ENCODE results near the gene SLIT1.

SLIT1 gene

DNA sequence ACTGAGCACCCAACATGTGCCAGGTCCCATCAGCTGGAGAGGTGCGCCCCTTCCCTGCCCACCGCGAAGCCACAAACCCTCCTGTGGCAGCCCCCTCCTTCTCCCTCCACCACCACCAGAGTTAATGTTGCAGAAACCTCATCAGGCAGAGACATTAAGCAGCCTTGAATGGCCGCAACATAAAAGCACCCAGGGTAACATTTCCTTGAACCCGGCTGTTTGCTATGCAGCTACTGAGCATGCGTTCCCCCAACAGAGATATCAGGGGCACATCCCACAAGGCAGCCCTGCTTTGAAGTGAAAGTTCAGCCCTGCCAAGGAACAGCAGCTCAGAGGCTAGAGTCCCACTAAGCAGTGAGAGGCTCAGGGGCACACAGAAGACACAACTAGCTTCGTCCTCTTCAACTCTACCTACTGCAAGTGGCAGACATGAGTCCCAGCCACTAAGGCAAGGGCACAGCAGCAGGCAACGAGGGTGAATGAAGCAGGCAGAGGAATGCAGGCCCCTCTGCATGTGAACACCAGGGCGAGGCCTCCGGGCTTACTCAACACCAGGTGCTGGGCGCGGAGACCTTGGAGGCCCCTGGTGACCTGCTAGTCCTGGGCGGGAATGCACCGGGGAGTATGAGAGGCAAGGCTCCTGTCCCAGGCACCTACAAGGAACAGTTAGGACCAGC, 107.4 kb downstream of the SLIT1 start:
- no peak for DNase-seq

- DNase-seq, result peak; percentile 1
These were observed 109.0 kb downstream of the SLIT1 start for GRCh38 chr10:97076781-97077180.

GRCh38 chr10:97075961-97076525, 109.7 kb downstream of the SLIT1 start:
- peak; percentile 13 for DNase-seq

GRCh38 chr10:97075421-97075820, 110.3 kb downstream of the SLIT1 start:
- DNase-seq, result no peak

DNA sequence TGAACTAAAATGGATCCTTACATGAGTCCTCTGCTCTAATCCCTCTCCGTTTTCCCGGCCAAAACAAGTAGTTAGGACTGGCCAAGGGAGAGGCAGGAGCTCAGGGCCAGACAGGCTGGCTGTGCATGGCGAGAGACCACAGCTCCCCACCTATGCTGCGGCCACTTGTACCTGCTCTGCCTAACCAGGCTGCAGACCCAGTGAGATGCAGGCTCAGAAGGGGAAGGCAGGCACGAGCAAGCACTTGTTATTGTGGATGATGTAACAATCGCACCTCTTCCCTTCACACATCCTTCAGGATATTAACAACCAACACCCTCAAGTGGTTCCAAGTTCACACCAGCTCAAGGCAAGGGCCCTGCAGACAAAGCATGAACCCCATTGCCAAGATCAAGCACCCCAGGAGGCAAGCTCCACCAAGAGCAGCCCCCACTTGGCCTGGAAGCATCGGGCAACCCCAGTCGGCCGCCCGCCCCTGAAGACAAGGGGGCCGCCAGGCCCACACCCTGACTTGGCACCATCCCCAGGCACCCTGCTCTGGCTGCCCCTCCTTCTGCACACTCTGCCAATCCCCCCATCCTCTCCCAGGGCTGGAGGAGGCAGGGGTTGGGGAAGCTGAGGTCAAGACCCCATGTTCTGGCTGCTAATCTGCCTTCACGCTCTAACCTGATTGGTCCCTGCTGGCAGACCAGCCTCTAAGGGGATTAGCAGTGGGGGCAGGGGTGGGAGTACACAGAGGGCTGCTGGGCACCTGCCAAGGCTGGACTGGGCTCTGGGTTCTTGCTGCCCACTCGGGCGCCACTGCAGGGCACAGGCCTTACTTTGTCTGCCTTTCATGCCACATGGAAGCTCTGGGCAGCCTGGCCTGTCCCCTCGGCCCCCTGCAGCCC, 111.3 kb downstream of the SLIT1 start:
- DNase-seq, result peak; percentile 28

DNA sequence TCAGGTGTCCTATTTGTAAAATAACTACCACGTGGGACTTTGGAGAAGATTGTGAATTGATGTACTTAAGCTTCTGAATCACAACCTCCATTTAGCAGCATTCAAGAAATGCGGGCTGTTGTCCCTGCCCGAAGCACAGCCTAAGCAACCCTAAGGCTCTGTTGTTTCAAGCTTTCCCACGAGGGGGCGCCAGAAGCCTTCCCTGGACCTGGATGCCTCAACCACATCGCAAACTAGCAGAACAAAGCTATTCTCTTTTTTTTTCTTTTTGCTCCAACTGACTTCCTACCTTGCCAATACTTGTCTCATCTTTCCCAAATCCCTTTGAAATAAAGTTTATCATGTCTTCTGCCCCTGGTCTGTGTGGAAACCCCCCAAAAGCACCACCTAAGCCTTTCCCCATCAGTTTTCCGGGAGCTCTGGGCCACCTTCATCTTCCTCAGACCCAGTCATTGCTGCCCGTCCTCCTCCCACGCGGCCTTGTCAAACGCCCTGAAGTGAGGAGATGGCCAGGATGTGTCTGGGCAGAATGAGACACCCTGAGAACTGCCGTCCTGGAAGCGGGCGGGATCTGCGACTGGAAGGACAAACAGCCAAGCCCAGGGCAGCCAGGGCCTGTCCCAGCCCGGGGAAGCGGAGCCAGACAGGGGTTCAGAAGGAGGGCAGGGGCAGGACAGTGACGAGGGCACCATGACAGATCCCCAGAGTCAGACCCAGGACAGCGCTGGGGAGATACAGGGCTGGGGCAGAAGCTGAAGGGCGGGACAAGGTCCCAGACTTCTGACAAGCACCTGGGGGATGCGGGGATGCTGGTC, 112.7 kb downstream of the SLIT1 start:
- peak; percentile 81 for DNase-seq

DNA sequence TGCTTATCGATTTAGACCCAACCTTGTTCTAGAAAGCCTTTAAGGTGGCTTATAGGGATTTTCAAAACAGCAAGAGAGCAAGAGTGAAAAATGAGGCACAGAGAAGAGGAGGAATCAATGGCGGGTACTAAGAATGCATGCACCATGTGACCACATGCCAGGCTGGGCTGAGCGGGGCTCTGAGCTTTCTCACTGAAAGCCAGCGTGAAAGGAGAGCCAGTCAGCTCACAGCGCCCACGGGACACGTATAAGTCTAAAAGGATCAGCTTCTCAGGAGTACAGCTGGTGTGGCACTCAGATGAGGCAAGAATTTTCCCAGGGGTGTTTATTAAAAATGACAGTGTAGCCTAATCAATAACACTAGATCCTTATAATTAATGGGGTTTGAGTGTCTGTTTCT, 114.3 kb downstream of the SLIT1 start:
- DNase-seq, result no peak

DNA sequence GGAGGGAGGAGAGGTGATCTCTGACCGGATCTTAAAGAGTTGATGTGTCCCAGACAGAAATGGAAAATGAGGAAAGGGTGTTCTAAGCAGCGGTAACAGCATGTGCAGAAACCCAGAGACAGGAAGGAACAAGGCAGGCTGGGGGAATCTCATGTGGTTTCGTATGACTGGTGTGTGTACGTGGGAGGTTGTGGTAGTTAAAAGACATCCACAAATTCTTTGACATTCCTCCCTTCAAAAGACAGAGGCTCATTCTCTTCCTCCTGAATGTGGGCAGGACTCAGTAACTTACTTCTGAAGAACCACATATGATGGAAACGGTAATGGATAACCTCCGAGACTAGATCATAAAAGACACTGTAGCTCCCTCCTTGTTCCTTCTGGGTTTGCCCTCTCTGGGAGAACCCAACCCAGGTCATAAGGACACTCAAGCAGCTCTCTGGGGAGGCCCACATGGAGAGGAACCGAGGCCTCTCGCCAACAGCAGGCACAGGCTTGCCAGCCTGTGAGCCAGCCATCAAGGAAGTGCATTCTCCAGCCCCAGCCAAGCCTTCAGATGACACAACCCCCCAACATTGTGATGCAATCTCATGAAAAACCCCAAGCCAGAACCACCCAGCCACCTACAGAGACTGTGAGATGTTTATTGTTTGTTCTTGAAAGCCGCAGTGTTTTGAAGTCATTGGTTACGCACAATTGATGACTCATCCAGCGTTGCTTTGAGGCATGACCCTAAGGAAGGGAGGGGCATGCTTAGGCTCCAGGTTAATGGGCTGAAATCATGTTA, 116.0 kb downstream of the SLIT1 start:
- peak; percentile 3 for DNase-seq

- no peak for DNase-seq
These were observed 116.7 kb downstream of the SLIT1 start for GRCh38 chr10:97069026-97069425.

GRCh38 chr10:97067716-97068391, 117.9 kb downstream of the SLIT1 start:
- DNase-seq, result no peak

DNA sequence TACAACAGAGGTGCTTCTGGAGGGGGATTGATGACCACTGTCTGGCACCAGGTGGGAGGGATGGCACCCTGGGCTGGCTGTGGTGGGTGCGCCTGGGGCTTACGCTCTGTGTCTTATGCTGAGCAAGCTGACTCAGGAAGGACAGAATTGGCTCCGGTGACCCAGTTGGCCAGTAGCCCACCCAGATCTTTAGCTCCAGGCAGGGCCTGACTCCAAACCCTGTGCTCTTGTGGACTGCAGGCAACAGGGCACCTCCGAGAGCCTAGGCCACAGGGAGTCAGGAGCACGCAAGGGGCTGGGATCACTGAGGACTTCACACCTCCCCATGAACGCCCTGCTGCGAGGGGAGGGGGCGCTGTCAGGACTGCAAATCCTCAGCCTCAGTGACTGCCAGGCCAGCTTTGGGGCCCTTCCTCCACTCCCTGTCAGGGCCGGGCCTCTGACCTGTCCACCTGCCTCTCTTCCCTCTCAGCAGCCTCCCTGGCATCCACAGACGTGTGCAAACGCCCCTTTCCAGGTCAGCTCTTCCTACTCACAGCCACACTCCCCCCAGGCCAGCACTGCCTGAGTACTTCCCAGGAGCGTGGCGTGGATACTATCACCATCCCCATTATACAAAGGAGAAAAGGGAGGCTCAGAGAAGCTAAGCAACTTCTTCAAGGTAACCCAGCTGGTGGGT, 118.7 kb downstream of the SLIT1 start:
- DNase-seq, result no peak

GRCh38 chr10:97065686-97066660, 119.8 kb downstream of the SLIT1 start:
- DNase-seq, result no peak

DNA sequence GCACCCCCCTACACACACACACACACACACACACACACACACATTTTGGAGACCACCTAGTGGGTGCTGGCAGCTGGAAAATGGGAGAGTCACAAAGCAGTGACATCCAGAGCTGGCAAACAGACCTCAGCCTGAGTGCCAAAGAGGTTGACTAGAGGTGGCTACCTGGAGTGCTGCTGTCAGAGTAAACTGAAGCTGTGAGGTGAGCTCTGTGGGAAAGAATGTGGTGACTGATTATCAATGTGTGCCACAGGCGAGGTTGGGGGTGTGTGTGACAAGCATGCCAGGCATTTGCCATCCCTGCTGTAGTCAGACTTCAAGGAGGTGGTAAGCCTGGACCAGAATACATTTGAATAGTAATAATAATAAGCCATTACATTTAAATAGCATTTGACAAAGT, 120.6 kb downstream of the SLIT1 start:
- DNase-seq, result no peak

DNA sequence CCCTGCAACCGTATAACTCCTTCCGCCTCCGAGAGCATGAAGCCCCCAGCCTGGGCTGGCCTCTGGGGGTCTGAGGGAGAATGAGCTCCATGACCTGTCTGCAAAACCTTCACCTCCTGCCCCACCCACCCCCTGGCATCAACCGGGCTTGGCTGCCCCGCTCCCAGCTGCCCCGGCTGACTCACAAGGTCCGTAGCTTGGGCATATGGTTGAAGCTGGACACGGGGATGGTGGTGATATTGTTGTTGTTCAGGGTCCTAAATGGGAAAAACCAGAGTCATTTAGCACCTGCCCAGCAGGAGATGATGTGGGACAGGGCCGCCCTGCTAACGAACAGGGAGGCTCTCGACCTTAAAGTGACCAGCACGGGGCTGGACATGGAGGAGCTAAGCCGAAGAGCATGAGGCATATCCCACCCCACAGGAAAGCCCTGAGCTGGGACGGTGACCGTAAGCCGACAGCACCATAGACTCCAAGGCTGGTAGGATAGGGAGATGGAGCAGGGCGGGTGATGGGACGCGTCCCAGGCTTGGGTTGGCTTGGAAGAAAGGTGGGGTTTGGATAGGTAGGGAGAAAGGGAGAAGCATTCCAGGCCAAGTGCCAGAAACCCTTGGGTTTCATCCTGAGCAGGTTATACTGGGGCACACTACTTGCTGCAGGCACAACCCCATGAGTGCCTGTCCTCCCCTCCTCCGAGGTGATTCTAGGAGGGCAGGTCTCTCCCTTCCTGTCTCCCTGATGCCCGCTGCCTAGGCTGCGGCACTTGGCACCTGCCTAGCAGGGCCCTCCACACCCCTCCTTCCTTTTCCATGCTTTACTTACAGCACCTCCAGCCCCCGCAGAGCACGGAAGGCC, 121.5 kb downstream of the SLIT1 start:
- DNase-seq, result no peak

DNA sequence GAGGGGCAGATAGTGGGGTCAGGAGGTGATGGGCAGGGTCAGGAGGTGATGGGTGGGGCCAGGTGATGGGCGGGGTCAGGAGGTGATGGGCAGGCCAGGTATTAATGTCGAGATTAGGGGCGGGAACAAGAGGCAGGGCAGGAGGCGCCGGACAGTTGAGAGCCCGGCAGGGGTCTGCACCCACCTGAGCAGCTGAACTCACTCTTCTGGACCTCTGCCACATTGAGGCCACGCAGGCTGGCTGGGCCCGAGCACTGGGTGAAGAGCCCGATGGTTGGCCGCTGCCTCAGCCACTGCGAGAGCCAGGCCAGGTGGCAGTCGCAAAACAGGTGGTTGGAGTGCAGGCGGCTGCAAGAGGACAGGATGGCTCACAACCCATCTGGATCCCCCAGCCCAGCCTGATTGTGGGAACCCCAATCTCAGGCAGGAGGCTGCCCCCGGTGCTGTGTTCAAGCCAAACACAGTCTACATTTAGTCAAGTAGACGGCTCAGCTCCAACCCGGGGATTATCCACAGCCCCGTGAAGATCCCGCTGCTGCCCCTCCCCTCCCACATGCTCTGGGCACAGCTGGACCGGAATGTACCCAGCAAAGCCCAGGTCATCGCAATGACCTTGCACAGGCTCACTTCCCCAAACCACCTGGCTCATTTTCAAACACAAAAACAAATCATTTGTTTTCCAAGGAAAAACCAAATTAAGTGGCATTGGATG, 122.3 kb downstream of the SLIT1 start:
- no peak for DNase-seq

- DNase-seq, result no peak
These were observed 123.3 kb downstream of the SLIT1 start for GRCh38 chr10:97062456-97062855.

- DNase-seq, result no peak
These were observed 123.7 kb downstream of the SLIT1 start for GRCh38 chr10:97062046-97062445.

DNA sequence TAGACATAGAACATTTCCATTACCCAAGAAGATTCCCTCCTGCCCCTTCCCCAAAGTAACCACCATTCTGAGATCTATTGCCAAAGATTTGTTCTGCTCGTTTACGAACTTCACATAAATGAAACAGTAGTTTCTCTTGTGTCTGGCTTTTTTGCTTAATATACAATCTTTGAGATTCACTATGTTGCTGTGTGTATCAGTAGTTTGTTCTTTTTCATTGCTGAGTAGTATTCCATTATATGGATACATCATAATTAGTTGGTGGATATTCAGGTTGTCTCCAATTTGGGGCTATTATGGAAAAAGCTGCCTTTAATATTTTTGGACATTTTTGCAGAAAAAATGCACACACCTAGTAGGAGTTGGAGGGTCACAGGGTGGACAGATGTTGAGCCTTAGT, 124.3 kb downstream of the SLIT1 start:
- DNase-seq, result no peak
